ENCODE results near the gene UBAC2. TPM values are rescaled to one million over a fixed set of nuclear protein-coding genes. Genes with fewer than 3 reads are reported as not detected.
A peak's percentile ranks its signal among the peaks of the same experiment; 100 is the strongest.

Gene UBAC2
- polyA plus RNA-seq, 3 donors, result 59.6 to 113 (median 96.7) TPM

DNA sequence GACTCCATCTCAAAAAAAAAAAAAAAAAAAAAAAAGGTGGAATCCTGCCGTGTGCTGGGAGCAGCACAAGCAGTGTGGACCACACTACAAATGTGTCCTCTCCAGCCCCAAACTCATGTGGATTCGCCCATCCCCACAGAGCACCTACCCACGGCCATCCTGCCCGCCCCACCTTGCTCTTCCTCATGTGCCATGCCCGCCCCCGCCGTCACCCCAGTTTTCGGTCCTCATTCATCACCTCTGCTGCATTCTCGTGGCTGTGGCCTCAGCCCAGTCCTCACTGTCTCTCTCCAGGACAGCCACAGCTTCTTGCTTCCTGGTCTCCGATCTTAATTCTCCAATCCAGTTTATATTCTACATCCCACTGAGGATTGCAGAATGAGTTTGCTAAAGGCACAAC is 220.6 kb downstream of the UBAC2 start:
- peaks cover 56% of the 10 kb centered on the region for H3K4me1 Mint-ChIP-seq
- H3K4me1 ChIP-seq (ENCODE audit: control insufficient read depth in 1 of 2, insufficient read depth in 2 of 2, low read length in 2 of 2), result peaks cover 51 to 63% of the 10 kb centered on the region in 2 donors
- peak overlapping the region in 1 of 2 donors; percentile 72 for H3K4me3 Mint-ChIP-seq
- peaks cover 5 to 9% of the 10 kb centered on the region in 2 donors for H3K36me3 Mint-ChIP-seq
- no peak overlapping the region for H3K4me2 ChIP-seq (replicated peaks; ENCODE audit: extremely low read depth, low read length, poor library complexity, severe bottlenecking)
- TF ChIP-seq, protein P1, sequence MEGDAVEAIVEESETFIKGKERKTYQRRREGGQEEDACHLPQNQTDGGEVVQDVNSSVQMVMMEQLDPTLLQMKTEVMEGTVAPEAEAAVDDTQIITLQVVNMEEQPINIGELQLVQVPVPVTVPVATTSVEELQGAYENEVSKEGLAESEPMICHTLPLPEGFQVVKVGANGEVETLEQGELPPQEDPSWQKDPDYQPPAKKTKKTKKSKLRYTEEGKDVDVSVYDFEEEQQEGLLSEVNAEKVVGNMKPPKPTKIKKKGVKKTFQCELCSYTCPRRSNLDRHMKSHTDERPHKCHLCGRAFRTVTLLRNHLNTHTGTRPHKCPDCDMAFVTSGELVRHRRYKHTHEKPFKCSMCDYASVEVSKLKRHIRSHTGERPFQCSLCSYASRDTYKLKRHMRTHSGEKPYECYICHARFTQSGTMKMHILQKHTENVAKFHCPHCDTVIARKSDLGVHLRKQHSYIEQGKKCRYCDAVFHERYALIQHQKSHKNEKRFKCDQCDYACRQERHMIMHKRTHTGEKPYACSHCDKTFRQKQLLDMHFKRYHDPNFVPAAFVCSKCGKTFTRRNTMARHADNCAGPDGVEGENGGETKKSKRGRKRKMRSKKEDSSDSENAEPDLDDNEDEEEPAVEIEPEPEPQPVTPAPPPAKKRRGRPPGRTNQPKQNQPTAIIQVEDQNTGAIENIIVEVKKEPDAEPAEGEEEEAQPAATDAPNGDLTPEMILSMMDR (IDR thresholded peaks at IDR 0.05), result no peak
- H3K27me3 ChIP-seq (ENCODE audit: control insufficient read depth in 2 of 2, insufficient read depth in 2 of 2, low read length in 2 of 2), result peaks cover 3 to 9% of the 10 kb centered on the region in 2 donors
- H3K79me2 ChIP-seq (ENCODE audit: insufficient read depth, low read length), result no peaks in the 10 kb centered on the region
- WGBS (ENCODE audit: insufficient coverage), result 94% methylated on average over 9 of the region's 10 CpGs
- no peaks in the 10 kb centered on the region for H3K36me3 ChIP-seq (replicated peaks in 1 of 2; ENCODE audit: control insufficient read depth in 1 of 2, insufficient read depth in 2 of 2, low read length in 2 of 2)
- H3K9ac ChIP-seq (ENCODE audit: insufficient read depth, low read length, poor library complexity, severe bottlenecking), result no peak overlapping the region
- no peaks in the 10 kb centered on the region for H3K9me3 ChIP-seq (replicated peaks in 1 of 2; ENCODE audit: control insufficient read depth in 1 of 2, insufficient read depth in 1 of 2, low read length in 2 of 2)
- H3K4me3 ChIP-seq (replicated peaks in 1 of 3; ENCODE audit: low read depth in 2 of 3, low read length in 3 of 3), result no peak overlapping the region
- peak overlapping the region in 6 of 7 donors; percentile 16 to 87 (median 76) for H3K27ac Mint-ChIP-seq
- peaks cover 0 to 4% (median 0%) of the 10 kb centered on the region in 7 donors for H3K9me3 Mint-ChIP-seq
- H2AFZ ChIP-seq (ENCODE audit: insufficient read depth, low read depth, low read length, poor library complexity, severe bottlenecking), result no peak overlapping the region
- H4K20me1 ChIP-seq (ENCODE audit: insufficient read depth, low read length), result no peaks in the 10 kb centered on the region
- H3K27ac ChIP-seq (ENCODE audit: low read depth in 1 of 2, low read length in 2 of 2), result peak overlapping the region in 1 of 2 donors; percentile 72
- intact Hi-C loops (cut with micrococcal nuclease), result loop anchor here in 1 of 2 donors (10.0 kb wide), 1 partner anchor 246 kb away; no protein-coding TSS in a partner anchor
- no peak for DNase-seq
- H3K27me3 Mint-ChIP-seq (ENCODE audit: low read depth in 3 of 3), result peaks cover 34 to 41% (median 37%) of the 10 kb centered on the region in 3 donors

DNA sequence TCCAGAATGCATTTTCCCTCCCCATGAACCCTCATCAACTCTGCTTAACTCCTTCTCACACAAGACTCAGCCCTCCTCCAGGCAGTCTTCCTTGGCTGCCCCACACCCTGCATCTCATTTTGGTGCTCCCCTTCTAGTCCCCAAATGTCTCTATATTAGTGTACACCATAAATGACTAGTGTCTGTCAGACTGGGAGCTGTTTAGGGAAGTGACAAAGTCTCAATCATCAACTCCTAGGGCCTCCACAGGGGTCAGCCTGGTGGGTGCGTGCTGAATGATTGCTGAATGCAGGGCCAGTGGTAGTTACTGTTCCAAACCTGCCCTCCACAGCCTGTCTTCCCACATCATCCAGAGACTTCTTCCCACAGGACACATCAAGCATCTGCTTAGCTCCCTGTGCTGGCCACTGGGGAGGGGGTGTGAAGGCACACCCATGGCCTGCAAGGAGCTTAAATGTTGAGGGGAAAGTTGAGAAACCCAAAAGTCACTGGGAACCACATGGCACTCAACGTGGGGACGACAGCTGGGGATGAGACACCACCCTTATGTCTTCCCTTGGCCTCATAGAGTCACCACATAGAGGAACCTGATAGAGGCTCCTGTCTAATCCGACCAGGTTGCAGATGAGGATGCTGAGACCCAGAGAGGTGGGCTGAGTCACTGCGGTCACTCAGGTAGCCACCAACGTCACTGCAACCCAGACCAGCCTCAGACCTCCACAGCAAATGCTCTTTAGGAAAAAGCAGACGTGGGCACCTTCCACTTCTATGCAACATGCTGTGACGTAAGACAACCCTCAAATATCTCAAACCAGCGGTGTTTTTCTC is 221.3 kb downstream of the UBAC2 start:
- H3K4me2 ChIP-seq (replicated peaks; ENCODE audit: extremely low read depth, low read length, poor library complexity, severe bottlenecking), result no peak overlapping the region
- peaks cover 59% of the 10 kb centered on the region for H3K4me1 Mint-ChIP-seq
- peaks cover 0 to 4% (median 0%) of the 10 kb centered on the region in 7 donors for H3K9me3 Mint-ChIP-seq
- H3K27ac Mint-ChIP-seq, result peak overlapping the region; percentile 48 to 87 (median 79)
- TF ChIP-seq, protein P1 (IDR thresholded peaks at IDR 0.05), result no peak
- WGBS (ENCODE audit: insufficient coverage), result 34% methylated on average over 7 of the region's 9 CpGs
- H3K4me3 Mint-ChIP-seq, result peak overlapping the region in 1 of 2 donors; percentile 72
- no peaks in the 10 kb centered on the region for H4K20me1 ChIP-seq (ENCODE audit: insufficient read depth, low read length)
- H3K27me3 Mint-ChIP-seq (ENCODE audit: low read depth in 3 of 3), result peaks cover 32 to 42% (median 37%) of the 10 kb centered on the region in 3 donors
- H3K9me3 ChIP-seq (replicated peaks in 1 of 2; ENCODE audit: control insufficient read depth in 1 of 2, insufficient read depth in 1 of 2, low read length in 2 of 2), result no peaks in the 10 kb centered on the region
- no peak overlapping the region for H2AFZ ChIP-seq (ENCODE audit: insufficient read depth, low read depth, low read length, poor library complexity, severe bottlenecking)
- DNase-seq, result peak; percentile 64 to 84 (median 69)
- intact Hi-C loops (cut with micrococcal nuclease), result loop anchor here in 1 of 2 donors (10.0 kb wide), 1 partner anchor 247 kb away; no protein-coding TSS in a partner anchor
- no peaks in the 10 kb centered on the region for H3K36me3 ChIP-seq (replicated peaks in 1 of 2; ENCODE audit: control insufficient read depth in 1 of 2, insufficient read depth in 2 of 2, low read length in 2 of 2)
- peak overlapping the region; percentile 35 to 72 for H3K27ac ChIP-seq (ENCODE audit: low read depth in 1 of 2, low read length in 2 of 2)
- H3K79me2 ChIP-seq (ENCODE audit: insufficient read depth, low read length), result no peaks in the 10 kb centered on the region
- H3K36me3 Mint-ChIP-seq, result peaks cover 5 to 9% of the 10 kb centered on the region in 2 donors
- no peak overlapping the region for H3K9ac ChIP-seq (ENCODE audit: insufficient read depth, low read length, poor library complexity, severe bottlenecking)
- no peak overlapping the region for H3K4me3 ChIP-seq (replicated peaks in 1 of 3; ENCODE audit: low read depth in 2 of 3, low read length in 3 of 3)
- H3K4me1 ChIP-seq (ENCODE audit: control insufficient read depth in 1 of 2, insufficient read depth in 2 of 2, low read length in 2 of 2), result peaks cover 55 to 67% of the 10 kb centered on the region in 2 donors
- H3K27me3 ChIP-seq (ENCODE audit: control insufficient read depth in 2 of 2, insufficient read depth in 2 of 2, low read length in 2 of 2), result peaks cover 3 to 9% of the 10 kb centered on the region in 2 donors

Data from CD14-positive monocyte (primary cell).